Measurements from ENCODE around the gene CD40LG.

The CD40LG gene

GRCh38 chrX:136674270-136674985 is 26.5 kb downstream of the CD40LG start:
- Histone ChIP-seq H3K27me3 (ENCODE audit: insufficient read depth, low read length, poor library complexity, severe bottlenecking) (no peaks in the 10 kb centered on the region), H3K36me3 (ENCODE audit: insufficient read depth, low read length) (peaks cover 28% of the 10 kb centered on the region), H3F3A (ENCODE audit: low read depth) (no peaks in the 10 kb centered on the region; the same call in 1 of the 2 replicates), H3K4me3 (ENCODE audit: low read length, poor library complexity, severe bottlenecking) (no peak overlapping the region), H2AFZ (ENCODE audit: low read length) (no peak overlapping the region), H3K9ac (ENCODE audit: low read depth, low read length, poor library complexity, severe bottlenecking) (no peak overlapping the region), H4K20me1 (ENCODE audit: insufficient read depth, low read length, poor library complexity, severe bottlenecking) (no peaks in the 10 kb centered on the region), H3K4me2 (ENCODE audit: low read depth, low read length, poor library complexity, severe bottlenecking) (no peak overlapping the region), H3K9me2 (replicated peaks; ENCODE audit: low read depth, low read length) (no peaks in the 10 kb centered on the region), H3K9me3 (ENCODE audit: insufficient read depth, low read depth, low read length) (no peaks in the 10 kb centered on the region), H3K4me1 (ENCODE audit: insufficient read depth, low read length, poor library complexity, severe bottlenecking) (peaks cover 6% of the 10 kb centered on the region), H3K79me2 (ENCODE audit: insufficient read depth, low read length) (no peaks in the 10 kb centered on the region)
- no peak for TF ChIP-seq EZH2phosphoT487 (IDR thresholded peaks at IDR 0.05; ENCODE audit: borderline replicate concordance)
- TF ChIP-seq, protein P1, sequence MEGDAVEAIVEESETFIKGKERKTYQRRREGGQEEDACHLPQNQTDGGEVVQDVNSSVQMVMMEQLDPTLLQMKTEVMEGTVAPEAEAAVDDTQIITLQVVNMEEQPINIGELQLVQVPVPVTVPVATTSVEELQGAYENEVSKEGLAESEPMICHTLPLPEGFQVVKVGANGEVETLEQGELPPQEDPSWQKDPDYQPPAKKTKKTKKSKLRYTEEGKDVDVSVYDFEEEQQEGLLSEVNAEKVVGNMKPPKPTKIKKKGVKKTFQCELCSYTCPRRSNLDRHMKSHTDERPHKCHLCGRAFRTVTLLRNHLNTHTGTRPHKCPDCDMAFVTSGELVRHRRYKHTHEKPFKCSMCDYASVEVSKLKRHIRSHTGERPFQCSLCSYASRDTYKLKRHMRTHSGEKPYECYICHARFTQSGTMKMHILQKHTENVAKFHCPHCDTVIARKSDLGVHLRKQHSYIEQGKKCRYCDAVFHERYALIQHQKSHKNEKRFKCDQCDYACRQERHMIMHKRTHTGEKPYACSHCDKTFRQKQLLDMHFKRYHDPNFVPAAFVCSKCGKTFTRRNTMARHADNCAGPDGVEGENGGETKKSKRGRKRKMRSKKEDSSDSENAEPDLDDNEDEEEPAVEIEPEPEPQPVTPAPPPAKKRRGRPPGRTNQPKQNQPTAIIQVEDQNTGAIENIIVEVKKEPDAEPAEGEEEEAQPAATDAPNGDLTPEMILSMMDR (conservative IDR thresholded peaks at IDR 0.05; ENCODE audit: low read length): no peak

DNA sequence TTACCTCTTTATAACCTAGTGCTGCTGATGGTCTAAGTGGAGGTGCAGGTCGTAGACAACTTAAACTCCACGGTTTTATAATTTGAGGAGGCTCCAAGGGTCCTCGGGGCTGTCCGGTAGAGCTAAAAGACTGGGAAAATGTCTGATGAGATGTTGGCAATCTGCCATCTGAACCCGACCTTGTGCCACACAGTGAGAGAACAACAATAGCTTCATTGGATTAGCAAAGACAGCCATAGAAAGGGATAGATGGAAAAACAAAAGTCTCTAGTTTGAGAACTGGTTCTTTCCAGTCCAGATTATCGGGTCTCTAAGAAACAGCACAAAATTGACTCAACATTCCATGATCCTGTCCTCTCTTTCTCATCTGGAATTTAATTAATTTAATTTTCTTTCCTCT is 31.6 kb downstream of the CD40LG start:
- H4K20me1 ChIP-seq (ENCODE audit: insufficient read depth, low read length, poor library complexity, severe bottlenecking): no peaks in the 10 kb centered on the region
- H3K9me3 ChIP-seq (ENCODE audit: insufficient read depth, low read depth, low read length): no peaks in the 10 kb centered on the region
- no peaks in the 10 kb centered on the region; the same call in 1 of the 2 replicates for H3F3A ChIP-seq (ENCODE audit: low read depth)
- no peaks in the 10 kb centered on the region for H3K79me2 ChIP-seq (ENCODE audit: insufficient read depth, low read length)
- no peak for TF ChIP-seq EZH2phosphoT487 (IDR thresholded peaks at IDR 0.05; ENCODE audit: borderline replicate concordance)
- TF ChIP-seq, protein P1 (conservative IDR thresholded peaks at IDR 0.05; ENCODE audit: low read length): no peak
- no peak overlapping the region for H2AFZ ChIP-seq (ENCODE audit: low read length)
- H3K27me3 ChIP-seq (ENCODE audit: insufficient read depth, low read length, poor library complexity, severe bottlenecking): no peaks in the 10 kb centered on the region
- H3K9ac ChIP-seq (ENCODE audit: low read depth, low read length, poor library complexity, severe bottlenecking): no peak overlapping the region
- peaks cover 5% of the 10 kb centered on the region for H3K4me1 ChIP-seq (ENCODE audit: insufficient read depth, low read length, poor library complexity, severe bottlenecking)
- H3K9me2 ChIP-seq (replicated peaks; ENCODE audit: low read depth, low read length): no peaks in the 10 kb centered on the region
- H3K36me3 ChIP-seq (ENCODE audit: insufficient read depth, low read length): peaks cover 37% of the 10 kb centered on the region; the same call in 1 of the 2 replicates
- H3K4me3 ChIP-seq (ENCODE audit: low read length, poor library complexity, severe bottlenecking): no peak overlapping the region
- H3K4me2 ChIP-seq (ENCODE audit: low read depth, low read length, poor library complexity, severe bottlenecking): no peak overlapping the region

GRCh38 chrX:136684120-136684519 is 36.2 kb downstream of the CD40LG start:
- Histone ChIP-seq H3K4me2 (ENCODE audit: low read depth, low read length, poor library complexity, severe bottlenecking) (no peak overlapping the region), H4K20me1 (ENCODE audit: insufficient read depth, low read length, poor library complexity, severe bottlenecking) (no peaks in the 10 kb centered on the region), H3K79me2 (ENCODE audit: insufficient read depth, low read length) (no peaks in the 10 kb centered on the region), H3K36me3 (ENCODE audit: insufficient read depth, low read length) (peaks cover 57% of the 10 kb centered on the region; the same call in 1 of the 2 replicates), H3K9me3 (ENCODE audit: insufficient read depth, low read depth, low read length) (no peaks in the 10 kb centered on the region), H3F3A (ENCODE audit: low read depth) (no peaks in the 10 kb centered on the region), H3K4me3 (ENCODE audit: low read length, poor library complexity, severe bottlenecking) (no peak overlapping the region), H3K9me2 (replicated peaks; ENCODE audit: low read depth, low read length) (no peaks in the 10 kb centered on the region), H3K9ac (ENCODE audit: low read depth, low read length, poor library complexity, severe bottlenecking) (no peak overlapping the region), H3K27me3 (ENCODE audit: insufficient read depth, low read length, poor library complexity, severe bottlenecking) (no peaks in the 10 kb centered on the region), H2AFZ (ENCODE audit: low read length) (no peak overlapping the region), H3K4me1 (ENCODE audit: insufficient read depth, low read length, poor library complexity, severe bottlenecking) (peaks cover 7% of the 10 kb centered on the region)
- TF ChIP-seq EZH2phosphoT487 (IDR thresholded peaks at IDR 0.05; ENCODE audit: borderline replicate concordance): no peak
- TF ChIP-seq, protein P1 (conservative IDR thresholded peaks at IDR 0.05; ENCODE audit: low read length): no peak
